GM19463 (cell line): ENCODE measurements around the gene TPO.
"Not testable (repeated sequence)": the region's sequence is repeated elsewhere in the genome, so short reads cannot be mapped to it uniquely, and the experiment has no call there.

ENCODE experiments used
- ATAC-seq: cut with Tn5 transposase; IDR thresholded peaks from one replicate; pipeline ENCODE4 v1.9.1; 2021; ENCODE audit warnings: mild to moderate bottlenecking, moderate library complexity; ENCODE audit not compliant: unreplicated experiment

TPO gene

GRCh38 chr2:1550658-1551316 lies 137.5 kb downstream of the TPO start:
- ATAC-seq: peak; percentile 79

GRCh38 chr2:1551905-1552304 lies 138.6 kb downstream of the TPO start:
- no peak for ATAC-seq

GRCh38 chr2:1552611-1553010 lies 139.3 kb downstream of the TPO start:
- ATAC-seq: no peak

- no peak for ATAC-seq
Measured at GRCh38 chr2:1553671-1554295, 140.5 kb downstream of the TPO start.

GRCh38 chr2:1556286-1556685 lies 143.0 kb downstream of the TPO start:
- ATAC-seq: no peak

GRCh38 chr2:1556776-1557466 lies 143.7 kb downstream of the TPO start:
- ATAC-seq: no peak

GRCh38 chr2:1557467-1557820 lies 144.2 kb downstream of the TPO start:
- no peak for ATAC-seq

- no peak for ATAC-seq
Measured at GRCh38 chr2:1559589-1560175, 146.4 kb downstream of the TPO start.

- no peak for ATAC-seq
Measured at GRCh38 chr2:1561259-1561658, 148.0 kb downstream of the TPO start.

GRCh38 chr2:1561811-1562421 lies 148.7 kb downstream of the TPO start:
- no peak for ATAC-seq

GRCh38 chr2:1563084-1563857 lies 150.0 kb downstream of the TPO start:
- no peak for ATAC-seq

GRCh38 chr2:1563943-1564891 lies 151.0 kb downstream of the TPO start:
- no peak for ATAC-seq

GRCh38 chr2:1567556-1568344 lies 154.5 kb downstream of the TPO start:
- no peak for ATAC-seq

GRCh38 chr2:1568345-1568668 lies 155.0 kb downstream of the TPO start:
- ATAC-seq: not testable (repeated sequence)

GRCh38 chr2:1569879-1570450 lies 156.7 kb downstream of the TPO start:
- no peak for ATAC-seq

- no peak for ATAC-seq
Measured at GRCh38 chr2:1571477-1572417, 158.5 kb downstream of the TPO start.

- no peak for ATAC-seq
Measured at GRCh38 chr2:1572638-1573037, 159.4 kb downstream of the TPO start.

GRCh38 chr2:1577846-1578245 lies 164.6 kb downstream of the TPO start:
- ATAC-seq: no peak
